ENCODE results near the gene UTP25. TPM values are rescaled to one million over a fixed set of nuclear protein-coding genes. Genes with fewer than 3 reads are reported as not detected.

The UTP25 gene, protein sequence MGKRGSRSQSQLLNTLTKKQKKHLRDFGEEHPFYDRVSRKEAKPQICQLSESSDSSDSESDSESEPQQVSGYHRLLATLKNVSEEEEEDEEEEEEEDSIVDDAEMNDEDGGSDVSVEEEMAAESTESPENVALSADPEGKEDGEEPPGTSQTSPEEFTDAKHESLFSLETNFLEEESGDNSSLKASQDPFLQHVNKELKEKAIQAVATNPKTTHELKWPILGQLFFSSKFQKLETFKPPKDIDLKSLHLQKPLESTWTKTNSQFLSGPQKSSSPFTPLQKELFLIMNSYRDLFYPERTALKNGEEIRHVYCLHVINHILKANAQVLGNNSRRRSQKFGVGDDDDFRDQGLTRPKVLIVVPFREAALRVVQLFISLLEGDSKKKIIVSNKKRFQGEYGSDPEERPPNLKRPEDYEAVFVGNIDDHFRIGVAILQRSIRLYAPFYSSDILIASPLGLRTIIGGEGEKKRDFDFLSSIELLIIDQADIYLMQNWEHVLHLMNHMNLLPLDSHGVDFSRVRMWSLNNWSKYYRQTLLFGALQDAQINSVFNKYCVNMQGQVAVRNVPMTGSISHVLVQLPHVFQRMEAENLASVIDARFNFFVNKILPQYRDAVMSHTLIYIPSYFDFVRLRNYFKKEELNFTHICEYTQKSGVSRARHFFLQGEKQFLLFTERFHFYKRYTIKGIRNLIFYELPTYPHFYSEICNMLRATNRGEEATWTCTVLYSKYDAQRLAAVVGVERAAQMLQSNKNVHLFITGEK
- total RNA-seq = 4.9 and 6.6 TPM in 2 replicates

DNA sequence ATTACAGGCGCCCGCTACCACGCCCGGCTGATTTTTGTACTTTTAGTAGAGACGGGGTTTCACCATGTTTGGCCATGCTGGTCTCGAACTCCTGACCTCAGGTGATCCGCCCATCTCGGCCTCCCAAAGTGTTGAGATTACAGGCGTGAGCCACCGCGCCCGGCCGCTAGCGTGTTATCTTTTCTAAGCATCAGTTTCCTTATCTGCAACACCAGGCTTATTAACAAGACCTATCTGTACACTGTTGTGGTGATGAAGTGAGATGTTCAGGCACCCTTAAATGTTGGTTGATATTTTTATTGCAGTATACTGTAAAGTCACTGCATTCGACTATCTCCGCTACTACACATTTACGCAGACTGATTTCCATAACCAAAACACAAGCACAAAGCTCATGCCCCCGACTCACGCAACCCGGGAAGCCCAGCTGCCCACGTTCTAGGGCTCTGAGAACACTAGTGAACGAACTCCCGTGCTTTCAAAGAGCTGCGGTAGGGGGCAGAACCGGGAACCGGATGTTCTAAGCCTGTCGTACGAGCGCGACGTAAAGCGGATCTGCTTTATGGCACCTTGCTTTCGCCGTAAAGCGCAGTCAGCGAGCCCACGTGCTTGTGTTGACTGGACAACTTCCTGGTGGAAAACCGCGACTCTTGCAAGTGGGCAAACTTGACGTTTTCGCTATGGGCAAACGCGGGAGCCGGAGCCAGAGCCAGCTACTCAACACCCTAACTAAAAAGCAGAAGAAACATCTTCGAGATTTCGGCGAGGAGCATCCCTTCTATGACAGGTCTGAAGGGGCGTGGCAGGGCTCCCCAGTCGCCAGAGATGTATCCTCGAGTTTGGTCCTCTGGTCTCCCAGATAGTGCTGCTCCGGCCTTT lies at the start of gene UTP25:
TSS of gene UTP25 (plus strand) at position 589 of the 879 bp plus-strand sequence. CDS start at position 681, 92 bp downstream.

DNA sequence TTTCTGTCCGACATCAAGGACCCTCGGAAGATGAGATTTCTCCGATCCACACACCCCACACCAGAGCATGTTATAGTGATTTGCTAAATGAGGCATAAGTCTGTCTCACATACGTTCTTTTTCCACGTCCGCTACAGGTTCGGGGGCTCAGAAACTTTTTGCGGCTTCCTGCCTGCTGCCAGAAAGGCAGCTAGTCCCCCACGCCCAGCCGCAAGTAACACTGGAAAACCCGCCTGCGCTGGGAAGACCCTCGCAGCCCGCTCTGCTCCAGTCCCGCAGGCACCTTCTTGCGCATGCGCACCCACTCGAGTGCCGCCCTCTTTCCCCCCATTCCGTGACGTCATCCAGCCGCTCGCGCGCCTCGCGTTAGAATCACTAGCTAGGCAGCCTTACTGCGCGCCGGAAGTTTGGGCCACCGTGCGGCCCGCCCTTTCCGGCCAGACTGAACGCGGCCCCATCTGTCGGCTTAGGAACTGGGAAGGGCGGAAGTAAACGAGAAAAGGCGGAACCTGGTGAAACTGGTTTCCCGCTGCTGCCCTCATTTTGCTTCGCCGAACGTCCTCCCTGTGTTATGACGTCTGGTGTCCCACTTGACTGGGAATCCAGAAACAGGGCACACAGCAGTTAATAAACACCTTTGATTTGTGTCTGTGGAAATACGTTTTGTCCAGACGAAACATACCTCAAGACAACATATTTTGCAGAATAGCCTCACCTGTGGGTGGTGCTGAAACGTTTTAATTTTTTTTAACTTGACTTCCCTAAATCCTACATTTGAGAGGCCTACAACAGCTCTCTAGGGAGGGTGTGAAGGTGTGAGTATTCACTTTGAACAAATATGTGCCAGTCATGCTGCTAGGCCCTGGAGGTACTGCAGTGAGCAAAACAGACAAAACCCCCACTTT lies 43.3 kb upstream of the UTP25 start, which contains the start of gene C1orf74:
TSS of gene C1orf74 (minus strand) at position 295 of the 905 bp plus-strand sequence. CDS start 925 bp downstream, outside the sequence.

GRCh38 chr1:209805875-209806760 lies 21.7 kb upstream of the UTP25 start, which contains the start of gene IRF6:
TSS of gene IRF6 (minus strand) at chr1:209806142. CDS start at chr1:209801413, 4,729 bp downstream.

Other genes starting within 250 kb of the UTP25 start
- gene CAMK1G, start 244.3 kb upstream of the UTP25 start, total RNA-seq = 0.51 TPM in 1 of 2 replicates, not detected in the other
- 6.2 and 7.2 TPM in 2 replicates for gene LAMB3, start 175.5 kb upstream of the UTP25 start, total RNA-seq
- gene G0S2, start 152.6 kb upstream of the UTP25 start, total RNA-seq = 1.5 and 5.1 TPM in 2 replicates
- gene HSD11B1, start 123.1 kb upstream of the UTP25 start, total RNA-seq = not detected in 2 replicates
- gene TRAF3IP3, start 71.9 kb upstream of the UTP25 start, total RNA-seq = not detected in 2 replicates
- 1.8 and 2.3 TPM in 2 replicates for gene C1orf74, start 43.4 kb upstream of the UTP25 start, total RNA-seq
- gene IRF6, start 21.8 kb upstream of the UTP25 start, total RNA-seq = 3.1 and 11.8 TPM in 2 replicates
- 2.6 and 8.0 TPM in 2 replicates for gene SYT14, start 110.2 kb downstream of the UTP25 start, total RNA-seq